PC-3 (cell line): ENCODE measurements around the gene EMC9. TPM values are rescaled to one million over a fixed set of nuclear protein-coding genes. Genes with fewer than 3 reads are reported as not detected.
A peak's percentile ranks its signal among the peaks of the same experiment; 100 is the strongest.

Experiments used
- ATAC-seq: fragments of 200-7000 bp; cut with Tn5 transposase; 2 replicates; pipeline ENCODE4 v1.9.1; 2020; ENCODE audit warnings: mild to moderate bottlenecking, moderate library complexity
- BruUV-seq: library from RNA; stranded (reverse); fragments of 400-500 nt; replicated peaks from 2 replicates; lab custom pipeline; 2021; lab: Mats Ljungman, UMichigan
- CTCF ChIA-PET: fragments of 300-600 bp; sonication (Branson Sonifier 250); formaldehyde crosslinking; loops from one replicate; lab custom pipeline; 2022; ENCODE audit warnings: antibody characterized with exemption; lab: Charles Lee
- POLR2A ChIA-PET: fragments of 300-600 bp; sonication (Branson Sonifier 250); formaldehyde crosslinking; loops from one replicate; lab custom pipeline; 2022; ENCODE audit warnings: antibody characterized with exemption; ENCODE audit not compliant: unreplicated experiment; lab: Charles Lee
- DNase-seq: peaks from one replicate; pipeline ENCODE4 v3.0.0-alpha.2; 2015
- H2AFZ ChIP-seq: fragments of 300-600 bp; sonication (generic); 2 replicates; pipeline ENCODE4 v1.6.0; 2016; ENCODE audit warnings: antibody characterized with exemption, low read length
- H3F3A ChIP-seq: fragments of 300-600 bp; sonication (generic); one replicate; pipeline ENCODE4 v1.6.0; 2017; ENCODE audit warnings: antibody characterized with exemption, low read length, control low read depth, mild to moderate bottlenecking; ENCODE audit not compliant: unreplicated experiment
- H3K27ac ChIP-seq: fragments of 300-600 bp; sonication (generic); 2 replicates; pipeline ENCODE4 v1.5.1; 2016; ENCODE audit warnings: mild to moderate bottlenecking, low read length
- H3K27me3 ChIP-seq: fragments of 300-600 bp; sonication (generic); 2 replicates; pipeline ENCODE4 v1.6.1; 2016; ENCODE audit warnings: low read length, mixed read lengths
- H3K36me3 ChIP-seq: fragments of 300-600 bp; sonication (generic); 2 replicates; pipeline ENCODE4 v1.6.1; 2016; ENCODE audit warnings: low read depth, mixed run types, low read length, mixed read lengths
- H3K4me1 ChIP-seq: fragments of 300-600 bp; sonication (generic); 2 replicates; pipeline ENCODE4 v1.5.1; 2016; ENCODE audit warnings: low read length; ENCODE audit not compliant: insufficient read depth
- H3K4me2 ChIP-seq: fragments of 300-600 bp; sonication (generic); 2 replicates; pipeline ENCODE4 v1.6.0; 2016; ENCODE audit warnings: low read length
- H3K4me3 ChIP-seq: fragments of 300-600 bp; sonication (generic); 2 replicates; pipeline ENCODE4 v1.5.1; 2016; ENCODE audit warnings: mild to moderate bottlenecking, low read length, mixed read lengths
- H3K79me2 ChIP-seq: fragments of 300-600 bp; sonication (generic); 2 replicates; pipeline ENCODE4 v1.6.1; 2017; ENCODE audit warnings: low read length, mixed read lengths
- H3K9ac ChIP-seq: fragments of 300-600 bp; sonication (generic); 2 replicates; pipeline ENCODE4 v1.6.0; 2016; ENCODE audit warnings: mild to moderate bottlenecking, low read length
- H3K9me2 ChIP-seq: fragments of 300-600 bp; sonication (generic); replicated peaks from 2 replicates; pipeline ENCODE4 v1.6.1; 2016; ENCODE audit warnings: mixed run types, low read length, mixed read lengths
- H3K9me3 ChIP-seq: fragments of 300-600 bp; sonication (generic); 2 replicates; pipeline ENCODE4 v1.6.1; 2016; ENCODE audit warnings: low read length, mixed read lengths
- H4K20me1 ChIP-seq: fragments of 300-600 bp; sonication (generic); 2 replicates; pipeline ENCODE4 v1.6.1; 2016; ENCODE audit warnings: low read length, mixed read lengths
- EZH2 ChIP-seq: fragments of 300-600 bp; sonication (generic); IDR thresholded peaks from one replicate; pipeline ENCODE4 v1.6.1; 2017; ENCODE audit warnings: antibody characterized with exemption, mild to moderate bottlenecking, low read length; ENCODE audit not compliant: unreplicated experiment
- EZH2phosphoT487 ChIP-seq: fragments of 300-600 bp; sonication (generic); IDR thresholded peaks from 2 replicates; pipeline ENCODE4 v1.6.1; 2018; ENCODE audit warnings: mild to moderate bottlenecking, antibody characterized with exemption, low read length, borderline replicate concordance
- intact Hi-C: fragments of 100-400 bp; cut with micrococcal nuclease; formaldehyde crosslinking; loops from 2 replicates; pipeline ENCODE4 v1.9.0; 2023
- total RNA-seq: library from RNA; depleted of rRNA; stranded (reverse); fragments of >200 nt; gene quantifications from 2 replicates; pipeline ENCODE4 v1.2.3, GENCODE V29; 2014
- TF ChIP-seq, protein P1 (sequence below): fragments of 300-600 bp; sonication (generic); conservative IDR thresholded peaks from 2 replicates; pipeline ENCODE4 v1.5.1; 2017; ENCODE audit warnings: antibody characterized with exemption, low read depth, mild to moderate bottlenecking, low read length

The EMC9 gene
- total RNA-seq, 1 experiment from 2014 or later: 30.1 TPM

GRCh38 chr14:24095271-24096068 is 45.9 kb downstream of the EMC9 start:
- H3K4me3 ChIP-seq: peak overlapping the region; percentile 83
- peak overlapping the region; percentile 79 for H3K9ac ChIP-seq
- CTCF ChIA-PET: interaction anchor here (1.4 kb wide), 1 partner anchor 13 kb away, joined by 4 read pairs; no protein-coding TSS in a partner anchor
- no peaks in the 10 kb centered on the region for H3K9me3 ChIP-seq
- no TSS peak for BruUV-seq
- H3K79me2 ChIP-seq: peaks cover 8% of the 10 kb centered on the region; the same call in 1 of the 2 replicates
- TF ChIP-seq EZH2phosphoT487 (no peak), EZH2 (no peak)
- TF ChIP-seq, protein P1, sequence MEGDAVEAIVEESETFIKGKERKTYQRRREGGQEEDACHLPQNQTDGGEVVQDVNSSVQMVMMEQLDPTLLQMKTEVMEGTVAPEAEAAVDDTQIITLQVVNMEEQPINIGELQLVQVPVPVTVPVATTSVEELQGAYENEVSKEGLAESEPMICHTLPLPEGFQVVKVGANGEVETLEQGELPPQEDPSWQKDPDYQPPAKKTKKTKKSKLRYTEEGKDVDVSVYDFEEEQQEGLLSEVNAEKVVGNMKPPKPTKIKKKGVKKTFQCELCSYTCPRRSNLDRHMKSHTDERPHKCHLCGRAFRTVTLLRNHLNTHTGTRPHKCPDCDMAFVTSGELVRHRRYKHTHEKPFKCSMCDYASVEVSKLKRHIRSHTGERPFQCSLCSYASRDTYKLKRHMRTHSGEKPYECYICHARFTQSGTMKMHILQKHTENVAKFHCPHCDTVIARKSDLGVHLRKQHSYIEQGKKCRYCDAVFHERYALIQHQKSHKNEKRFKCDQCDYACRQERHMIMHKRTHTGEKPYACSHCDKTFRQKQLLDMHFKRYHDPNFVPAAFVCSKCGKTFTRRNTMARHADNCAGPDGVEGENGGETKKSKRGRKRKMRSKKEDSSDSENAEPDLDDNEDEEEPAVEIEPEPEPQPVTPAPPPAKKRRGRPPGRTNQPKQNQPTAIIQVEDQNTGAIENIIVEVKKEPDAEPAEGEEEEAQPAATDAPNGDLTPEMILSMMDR: no peak
- intact Hi-C loops: loop anchor here (2.0 kb wide), 1 partner anchor 45 kb away; the partner anchor contains the start of gene EMC9
- ATAC-seq: no peak
- POLR2A ChIA-PET: interaction anchor here (0.6 kb wide), 1 partner anchor 19 kb away, joined by 3 read pairs; the partner anchor contains the start of genes DCAF11 and NRL
- H3K27me3 ChIP-seq: no peaks in the 10 kb centered on the region
- peak overlapping the region; percentile 93 for H3K4me2 ChIP-seq
- H3K27ac ChIP-seq: no peak overlapping the region
- no peak for DNase-seq
- no peaks in the 10 kb centered on the region for H4K20me1 ChIP-seq
- no peaks in the 10 kb centered on the region for H3F3A ChIP-seq
- peaks cover 9% of the 10 kb centered on the region for H3K4me1 ChIP-seq
- H2AFZ ChIP-seq: 0 out of 2 replicates have a peak overlapping the region, but pooled peaks have one; percentile 97
- H3K36me3 ChIP-seq: no peaks in the 10 kb centered on the region
- H3K9me2 ChIP-seq: no peaks in the 10 kb centered on the region

GRCh38 chr14:24094841-24095270 is 46.5 kb downstream of the EMC9 start:
- ATAC-seq: peak; percentile 1; the same call in 1 of the 2 replicates
- H3K9me3 ChIP-seq: no peaks in the 10 kb centered on the region
- POLR2A ChIA-PET: interaction anchor here (0.6 kb wide), 1 partner anchor 20 kb away, joined by 3 read pairs; the partner anchor contains the start of genes DCAF11 and NRL
- no peaks in the 10 kb centered on the region for H3K27me3 ChIP-seq
- intact Hi-C loops: loop anchor here (1.0 to 2.0 kb wide), 2 partner anchors 13 to 46 kb away; partner anchors contain the start of gene EMC9
- no peaks in the 10 kb centered on the region for H4K20me1 ChIP-seq
- H3K4me1 ChIP-seq: peaks cover 9% of the 10 kb centered on the region
- H2AFZ ChIP-seq: peak overlapping the region; percentile 97
- no TSS peak for BruUV-seq
- CTCF ChIA-PET: interaction anchor here (1.4 kb wide), 1 partner anchor 14 kb away, joined by 4 read pairs; no protein-coding TSS in a partner anchor
- H3K79me2 ChIP-seq: peaks cover 8% of the 10 kb centered on the region; the same call in 1 of the 2 replicates
- H3K4me2 ChIP-seq: peak overlapping the region; percentile 93
- no peak for DNase-seq
- H3K4me3 ChIP-seq: peak overlapping the region; percentile 83
- no peaks in the 10 kb centered on the region for H3F3A ChIP-seq
- peak overlapping the region; percentile 79 for H3K9ac ChIP-seq
- TF ChIP-seq, protein P1: no peak
- TF ChIP-seq EZH2 (no peak), EZH2phosphoT487 (no peak)
- peak overlapping the region; percentile 23; the same call in 1 of the 2 replicates for H3K27ac ChIP-seq
- no peaks in the 10 kb centered on the region for H3K36me3 ChIP-seq
- H3K9me2 ChIP-seq: no peaks in the 10 kb centered on the region
